NCI-H2227 (cell line): Measurements from ENCODE around the gene NRG3.

Experiments
- DNase-seq: peaks from one replicate; lab custom pipeline; 2025; ENCODE audit not compliant: unreplicated experiment; lab: John Stamatoyannopoulos, UW

NRG3 gene

GRCh38 chr10:82551506-82551905 is 676.5 kb downstream of the NRG3 start:
- no peak for DNase-seq

- no peak for DNase-seq
Observed at GRCh38 chr10:82552267-82552666, 677.3 kb downstream of the NRG3 start.

- DNase-seq: no peak
Observed at GRCh38 chr10:82554381-82554780, 679.4 kb downstream of the NRG3 start.

- no peak for DNase-seq
Observed at GRCh38 chr10:82558014-82558607, 683.1 kb downstream of the NRG3 start.

- no peak for DNase-seq
Observed at GRCh38 chr10:82564353-82565196, 689.6 kb downstream of the NRG3 start.

GRCh38 chr10:82565197-82565575 is 690.2 kb downstream of the NRG3 start:
- no peak for DNase-seq

GRCh38 chr10:82572744-82573143 is 697.8 kb downstream of the NRG3 start:
- no peak for DNase-seq

GRCh38 chr10:82574081-82574480 is 699.1 kb downstream of the NRG3 start:
- no peak for DNase-seq

- no peak for DNase-seq
Observed at GRCh38 chr10:82575318-82575717, 700.3 kb downstream of the NRG3 start.

- no peak for DNase-seq
Observed at GRCh38 chr10:82576093-82576492, 701.1 kb downstream of the NRG3 start.

- no peak for DNase-seq
Observed at GRCh38 chr10:82581940-82582339, 706.9 kb downstream of the NRG3 start.

GRCh38 chr10:82591421-82591820 is 716.4 kb downstream of the NRG3 start:
- no peak for DNase-seq

- no peak for DNase-seq
Observed at GRCh38 chr10:82597840-82598239, 722.8 kb downstream of the NRG3 start.

- DNase-seq: no peak
Observed at GRCh38 chr10:82609845-82610244, 734.9 kb downstream of the NRG3 start.

GRCh38 chr10:82618007-82618406 is 743.0 kb downstream of the NRG3 start:
- DNase-seq: no peak

- no peak for DNase-seq
Observed at GRCh38 chr10:82621680-82622079, 746.7 kb downstream of the NRG3 start.

GRCh38 chr10:82622479-82622878 is 747.5 kb downstream of the NRG3 start:
- DNase-seq: no peak

- DNase-seq: no peak
Observed at GRCh38 chr10:82625512-82626189, 750.7 kb downstream of the NRG3 start.

- no peak for DNase-seq
Observed at GRCh38 chr10:82628373-82628772, 753.4 kb downstream of the NRG3 start.

GRCh38 chr10:82643076-82643475 is 768.1 kb downstream of the NRG3 start:
- DNase-seq: no peak

- no peak for DNase-seq
Observed at GRCh38 chr10:82643601-82644000, 768.6 kb downstream of the NRG3 start.

- DNase-seq: no peak
Observed at GRCh38 chr10:82645221-82645620, 770.2 kb downstream of the NRG3 start.
